K562 (cell line): ENCODE measurements around the gene CNOT11. TPM values are rescaled to one million over a fixed set of nuclear protein-coding genes. Genes with fewer than 3 reads are reported as not detected.

Experiments used
- ATAC-seq: fragments of 200-7000 bp; cut with Tn5 transposase; 3 replicates; pipeline ENCODE4 v1.9.1; 2020; ENCODE audit warnings: moderate library complexity
- BruUV-seq: library from RNA; stranded (reverse); fragments of 400-500 nt; replicated peaks from 2 replicates; lab custom pipeline; 2021; lab: Mats Ljungman, UMichigan
- CTCF ChIA-PET: fragments of 300-600 bp; formaldehyde crosslinking; extraction: SDS; loops from one replicate; lab custom pipeline; 2021; ENCODE audit warnings: low intra/inter-chr PET ratio; lab: Yijun Ruan, JAX
- POLR2A ChIA-PET: fragments of 300-600, 350-650 bp; sonication (Branson Sonifier 250); formaldehyde crosslinking; extraction: SDS; loops from one replicate; lab custom pipeline; 2021; ENCODE audit warnings: antibody characterized with exemption, inconsistent platforms; lab: Yijun Ruan, JAX
- DNase-seq, 4 experiments: peaks; one replicate each; pipeline versions ENCODE4 v3.0.0 to v3.0.0-alpha.2; 2011 to 2018; ENCODE audit warnings: low spot score in 3 of 4, mixed read lengths in 3 of 4; ENCODE audit errors: extremely low read depth in 1 of 4
- FAIRE-seq: peaks from 2 replicates; lab custom pipeline; 2011; peaks lifted over from hg19 to GRCh38; lab: Jason Lieb, UNC
- H2AFZ ChIP-seq: 2 replicates; pipeline ENCODE4 v1.6.0; 2011; ENCODE audit warnings: low read depth, low read length, control low read depth, inconsistent platforms
- H3K27ac ChIP-seq: fragments of 200-600 bp; 3 replicates; pipeline ENCODE4 v1.8.0; 2011; ENCODE audit warnings: low read depth, mild to moderate bottlenecking, control low read depth, inconsistent platforms, low read length, moderate library complexity, mixed read lengths; ENCODE audit errors: extremely low read depth
- H3K27me3 ChIP-seq, 2 experiments: fragments of 300-600 bp in 1 of 2; 2 replicates in 1 of 2; 3 replicates in 1 of 2; pipeline versions ENCODE4 v1.6.0 to v1.8.0; 2011; ENCODE audit warnings: inconsistent platforms in 2 of 2, low read length in 2 of 2, mild to moderate bottlenecking in 1 of 2, mixed read lengths in 1 of 2, moderate library complexity in 1 of 2; ENCODE audit not compliant: control insufficient read depth in 2 of 2, insufficient read depth in 2 of 2
- H3K36me3 ChIP-seq: fragments of 300-600 bp; 3 replicates; pipeline ENCODE4 v1.8.0; 2011; ENCODE audit warnings: mild to moderate bottlenecking, low read length, inconsistent platforms; ENCODE audit not compliant: control insufficient read depth, insufficient read depth
- H3K4me1 ChIP-seq, 2 experiments: fragments of 200-600 bp in 1 of 2; replicated peaks in 1 of 2; 2 replicates in 1 of 2; 3 replicates in 1 of 2; pipeline versions ENCODE4 v1.5.1 to v1.8.0; 2011; ENCODE audit warnings: inconsistent platforms in 2 of 2, low read length in 2 of 2, mild to moderate bottlenecking in 1 of 2, mixed read lengths in 1 of 2, moderate library complexity in 1 of 2; ENCODE audit not compliant: control insufficient read depth in 2 of 2, insufficient read depth in 2 of 2
- H3K4me2 ChIP-seq: 2 replicates; pipeline ENCODE4 v1.6.1; 2011; ENCODE audit warnings: low read length, control low read depth, inconsistent platforms, mixed read lengths; ENCODE audit not compliant: insufficient read depth
- H3K4me3 ChIP-seq: fragments of 200-600 bp; sonication (generic), shearing (Covaris generic); 2 replicates; pipeline ENCODE4 v1.5.1; 2016; ENCODE audit warnings: control low read depth, inconsistent platforms
- H3K79me2 ChIP-seq: fragments of 200-600 bp; 3 replicates; pipeline ENCODE4 v1.8.0; 2011; ENCODE audit warnings: low read length, inconsistent platforms; ENCODE audit not compliant: control insufficient read depth, insufficient read depth
- H3K9ac ChIP-seq, 2 experiments: 2 replicates each; pipeline versions ENCODE4 v1.6.0 to v1.6.1; 2011; ENCODE audit warnings: low read depth in 2 of 2, low read length in 2 of 2, control low read depth in 1 of 2, inconsistent platforms in 1 of 2, mild to moderate bottlenecking in 1 of 2, mixed read lengths in 1 of 2; ENCODE audit not compliant: insufficient read depth in 1 of 2
- H3K9me1 ChIP-seq: one replicate; pipeline ENCODE4 v1.6.0; 2011; ENCODE audit warnings: inconsistent platforms, mild to moderate bottlenecking, low read length, moderate library complexity; ENCODE audit not compliant: control insufficient read depth, insufficient read depth
- H3K9me3 ChIP-seq: replicated peaks from 2 replicates; pipeline ENCODE4 v1.5.1; 2011; ENCODE audit warnings: low read depth, low read length, inconsistent platforms; ENCODE audit not compliant: control insufficient read depth, insufficient read depth
- H4K20me1 ChIP-seq: replicated peaks from 2 replicates; pipeline ENCODE4 v1.6.1; 2011; ENCODE audit warnings: low read length, inconsistent platforms, mixed read lengths; ENCODE audit not compliant: control insufficient read depth, insufficient read depth
- JUND ChIP-seq, 2 experiments: IDR thresholded peaks; 2 replicates in 1 of 2; 3 replicates in 1 of 2; pipeline ENCODE4 v1.6.1; 2011; ENCODE audit warnings: borderline replicate concordance in 2 of 2, low read depth in 2 of 2, low read length in 2 of 2, improper control_type of control experiment in 1 of 2, missing biosample characterization in 1 of 2, missing genetic modification characterization in 1 of 2, missing genetic modification reagents in 1 of 2
- POLR2G ChIP-seq: fragments of 200-400 bp; formaldehyde crosslinking; IDR thresholded peaks from 2 replicates; pipeline ENCODE4 v1.6.1; 2017; ENCODE audit warnings: low read depth, mild to moderate bottlenecking, antibody characterized with exemption, low read length, moderate library complexity
- SPI1 ChIP-seq: IDR thresholded peaks from 2 replicates; pipeline ENCODE4 v1.6.1; 2011; ENCODE audit warnings: low read depth, low read length, control low read depth, borderline replicate concordance
- ZNF274 ChIP-seq: IDR thresholded peaks from 2 replicates; pipeline ENCODE4 v1.6.1; 2011; ENCODE audit warnings: low read depth, mild to moderate bottlenecking, low read length, moderate library complexity, borderline replicate concordance
- ZNF431 ChIP-seq: sonication (generic); formaldehyde crosslinking; IDR thresholded peaks from 2 replicates; pipeline ENCODE4 v1.8.0; 2022; ENCODE audit warnings: mild to moderate bottlenecking, missing genetic modification reagents
- WGBS: fragments of 100-300 bp; shearing (Covaris generic); methylation state at CpG from one replicate; pipeline ENCODE4 v1.1.6; 2016; ENCODE audit warnings: low coverage, mixed read lengths; ENCODE audit not compliant: insufficient coverage; ENCODE audit errors: missing lambda C conversion rate; 5-methylcytosine and 5-hydroxymethylcytosine counted together
- in situ Hi-C: fragments of 300-500 bp; cut with MboI; formaldehyde crosslinking; loops from 4 replicates; pipeline ENCODE4 v1.15.0; 2018; ENCODE audit warnings: inconsistent platforms, mixed read lengths
- intact Hi-C: fragments of 100-400 bp; cut with micrococcal nuclease; formaldehyde crosslinking; loops from 2 replicates; pipeline ENCODE4 v1.14.2; 2022
- polyA plus RNA-seq, 8 experiments: library from polyadenylated mRNA; depleted of rRNA in 4 of 8; stranded (reverse) in 5 of 8; unstranded in 3 of 8; fragments of >200 nt; fragmentation: Nextera tagmentation in 2 of 8; fragmentation: Illumina TruSeq in 1 of 8; extraction: Ambion mirVana in 2 of 8; extraction: Trizol in 1 of 8; gene quantifications; 2 replicates each; pipeline versions ENCODE4 v1.2.1 to v1.2.3, GENCODE V29; 2011 to 2014; ENCODE audit warnings: inconsistent platforms in 1 of 8, missing spikeins in 1 of 8
- total RNA-seq, 7 experiments: library from RNA; depleted of rRNA in 6 of 7; stranded (reverse); fragments of >200 nt in 6 of 7; fragmentation: Illumina TruSeq in 2 of 7; extraction: Trizol in 2 of 7; gene quantifications; 2 replicates each; pipeline versions ENCODE4 v1.2.1 to v1.2.3, GENCODE V29; 2011 to 2021; ENCODE audit warnings: low replicate concordance in 1 of 7
- TF ChIP-seq, protein P1 (sequence below): fragments of 250-450 bp; sonication (Bioruptor Pico); IDR thresholded peaks from 2 replicates; pipeline ENCODE4 v1.5.0; 2021; ENCODE audit warnings: mild to moderate bottlenecking, moderate library complexity

The CNOT11 gene
- total and polyA plus RNA-seq, 9 of the 15 experiments (the other 6 are each of a cell fraction or from before 2014, with no cell fraction given): 12.7 to 163 (median 64.2) TPM

DNA sequence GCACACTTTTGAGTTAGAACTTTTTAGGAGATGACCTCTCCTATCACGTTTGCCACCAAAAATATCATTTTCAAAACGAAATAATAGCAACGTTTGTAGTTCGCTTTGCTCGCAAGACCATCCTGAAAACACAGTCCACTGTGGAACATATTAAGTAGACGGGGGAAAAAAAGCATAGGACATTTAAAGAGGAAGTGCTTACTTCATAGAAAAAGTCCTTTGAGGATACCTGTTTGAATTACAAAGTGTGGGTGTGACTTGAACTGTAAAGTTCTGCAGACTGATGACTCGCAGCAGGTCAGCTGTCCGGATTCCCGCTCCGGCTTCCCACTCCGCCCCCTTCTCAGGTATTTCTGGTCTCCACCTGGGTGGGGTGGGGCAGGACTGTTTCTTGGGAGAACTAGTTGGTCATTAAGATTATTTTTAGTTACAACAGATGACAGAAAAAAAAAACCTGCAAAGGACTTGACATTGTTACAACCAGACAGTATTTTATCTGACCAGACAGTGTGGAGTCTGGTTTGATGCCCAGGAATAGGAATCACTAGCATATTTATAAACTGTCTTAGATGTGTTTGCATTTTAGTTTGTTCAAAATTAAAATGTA lies 13.3 kb downstream of the CNOT11 start:
- no peak for FAIRE-seq
- ATAC-seq: no peak
- ChIA-PET POLR2A (interaction anchor here (0.8 to 1.1 kb wide), 2 partner anchors 11 to 12 kb away, joined by 3 to 4 read pairs; no protein-coding TSS in a partner anchor), CTCF (no interaction called here)
- intact Hi-C loops: no loop called here
- TF ChIP-seq SPI1 (peak; percentile 52; the same call in 1 of the 2 replicates), ZNF274 (no peak)
- H3K36me3 ChIP-seq: peaks cover 91% of the 10 kb centered on the region
- no peak for DNase-seq
- H4K20me1 ChIP-seq: no peaks in the 10 kb centered on the region
- no peak overlapping the region for H3K4me3 ChIP-seq
- H3K27ac ChIP-seq: no peak overlapping the region
- H3K79me2 ChIP-seq: no peaks in the 10 kb centered on the region
- WGBS: 78% methylated on average over 11 of the region's 11 CpGs
- in situ Hi-C loops: no loop called here
- no peak overlapping the region for H3K9ac ChIP-seq
- BruUV-seq: no TSS peak
- H3K4me2 ChIP-seq: no peak overlapping the region
- H3K9me3 ChIP-seq: no peaks in the 10 kb centered on the region
- H3K9me1 ChIP-seq: no peaks in the 10 kb centered on the region
- no peak overlapping the region for H2AFZ ChIP-seq
- no peaks in the 10 kb centered on the region for H3K4me1 ChIP-seq
- H3K27me3 ChIP-seq: no peaks in the 10 kb centered on the region

DNA sequence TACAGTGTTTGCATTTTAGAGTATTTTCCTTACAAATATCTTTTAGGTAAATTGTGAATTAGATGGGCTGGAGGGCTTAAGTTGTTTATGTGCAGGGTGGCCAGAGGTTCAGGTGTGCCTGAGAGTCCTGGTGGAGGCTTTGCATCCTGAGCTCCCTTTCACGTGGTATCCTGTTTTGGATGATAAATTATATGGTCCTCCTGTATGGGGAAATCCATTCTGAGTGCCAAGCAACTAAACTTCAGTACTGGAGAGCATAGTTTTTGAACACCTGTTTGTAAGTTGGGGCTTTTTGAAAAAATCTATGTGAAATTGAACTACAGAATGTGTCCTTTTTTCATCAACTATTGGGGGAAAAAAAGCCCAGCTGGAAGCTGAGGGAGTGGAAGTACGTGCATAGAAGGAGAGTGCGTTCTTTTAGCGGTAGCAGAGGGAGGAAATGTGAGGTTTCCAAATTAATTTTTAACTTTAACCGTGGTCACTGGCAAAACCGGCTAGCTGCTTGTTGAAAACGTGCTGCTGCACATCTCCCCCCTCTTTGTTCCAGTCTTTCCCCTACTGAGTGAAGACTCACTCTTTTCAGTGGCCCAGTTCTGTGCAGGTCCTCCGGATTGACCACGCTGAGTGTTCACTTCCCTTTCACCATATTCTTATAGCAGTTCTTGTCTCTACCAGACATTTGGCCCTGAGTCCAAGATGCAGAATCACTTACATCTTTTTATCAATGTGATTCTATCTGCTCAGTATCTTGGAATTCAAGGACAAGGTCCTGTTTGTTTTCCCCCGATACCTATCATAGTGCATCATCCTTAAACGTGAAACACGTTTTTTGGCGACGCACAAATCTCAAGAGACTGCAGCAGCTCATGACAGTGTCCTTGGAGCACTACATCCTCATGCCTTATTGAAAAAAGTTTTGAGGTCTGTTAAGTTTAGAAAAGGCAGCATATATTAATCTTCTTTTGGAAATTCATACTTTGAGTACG lies 15.3 kb downstream of the CNOT11 start:
- intact Hi-C loops: no loop called here
- no TSS peak for BruUV-seq
- Histone ChIP-seq H3K36me3 (peaks cover 93% of the 10 kb centered on the region), H3K4me1 (no peaks in the 10 kb centered on the region), H3K79me2 (no peaks in the 10 kb centered on the region), H3K9ac (no peak overlapping the region), H3K9me3 (no peaks in the 10 kb centered on the region), H3K27me3 (no peaks in the 10 kb centered on the region), H3K4me3 (no peak overlapping the region), H3K4me2 (no peak overlapping the region), H3K9me1 (no peaks in the 10 kb centered on the region), H3K27ac (no peak overlapping the region), H4K20me1 (no peaks in the 10 kb centered on the region), H2AFZ (no peak overlapping the region)
- DNase-seq: no peak
- in situ Hi-C loops: no loop called here
- ChIA-PET POLR2A (interaction anchor here (1.4 kb wide), 1 partner anchor 12 kb away, joined by 3 read pairs; no protein-coding TSS in a partner anchor), CTCF (no interaction called here)
- 84% methylated on average over 15 of the region's 15 CpGs for WGBS
- no peak for ATAC-seq
- peak; percentile 6 for FAIRE-seq
- TF ChIP-seq POLR2G (0 out of 2 replicates have a peak, but pooled peaks have one; percentile 16), ZNF431 (CRISPR knock-in tag) (no peak), JUND (IDR thresholded peaks at IDR 0.05; ENCODE audit: borderline replicate concordance, low read depth, low read length) (no peak), JUND (tag; IDR thresholded peaks at IDR 0.05; ENCODE audit: borderline replicate concordance, low read depth, low read length) (no peak)
- TF ChIP-seq, protein P1, sequence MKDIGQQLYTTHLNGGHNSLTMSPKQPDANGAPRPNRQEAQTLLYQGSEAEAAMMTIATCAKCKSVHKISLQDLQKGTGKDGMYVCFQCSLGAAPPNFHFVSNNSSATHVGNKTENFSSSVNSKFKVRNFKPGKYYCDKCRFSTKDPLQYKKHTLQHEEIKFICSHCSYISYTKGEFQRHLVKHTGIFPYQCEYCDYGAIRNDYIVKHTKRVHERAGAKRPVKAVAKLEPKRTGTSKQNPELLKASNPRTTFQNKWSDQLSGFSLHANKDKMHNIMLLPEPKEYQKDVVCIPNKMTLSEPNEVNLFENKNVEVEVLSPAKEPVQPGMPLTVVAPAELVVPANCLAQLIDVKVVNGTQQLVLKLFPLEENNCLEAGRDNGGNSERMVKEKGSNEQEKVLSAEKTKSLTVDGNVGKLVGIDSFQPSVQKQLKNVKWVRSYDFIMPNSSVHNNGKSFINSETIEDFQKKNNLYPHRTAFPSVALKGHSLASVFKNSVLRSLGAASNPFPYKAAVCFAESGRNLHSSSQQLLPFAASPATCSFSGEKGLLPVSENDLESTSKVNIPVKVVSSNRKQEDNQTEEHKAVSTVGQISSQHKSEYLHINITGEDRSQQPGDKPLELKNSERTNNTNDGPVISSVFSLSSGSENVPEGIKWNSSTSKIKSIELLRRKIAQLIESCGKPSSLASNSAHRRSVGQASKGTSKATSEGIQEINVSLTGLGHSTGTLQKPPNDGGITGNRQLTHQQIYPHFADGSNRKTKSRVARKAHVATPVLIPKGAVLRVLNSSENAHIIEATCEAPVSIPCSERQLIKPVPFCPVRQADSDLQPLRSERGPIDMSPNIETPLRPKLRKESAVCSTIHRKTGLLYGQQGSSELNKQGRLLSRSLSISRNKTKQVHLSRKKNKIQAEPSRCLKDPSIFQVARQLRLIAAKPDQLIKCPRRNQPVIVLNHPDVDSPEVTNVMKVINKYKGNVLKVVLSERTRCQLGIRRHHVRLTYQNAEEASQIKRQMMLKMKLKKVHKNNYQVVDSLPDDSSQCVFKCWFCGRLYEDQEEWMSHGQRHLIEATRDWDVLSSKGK (CRISPR knock-in tag): no peak
